GM12892 (cell line): ENCODE results near the gene ATXN1.

Experiments used
- POLR2A ChIP-seq: IDR thresholded peaks from 2 replicates; pipeline ENCODE4 v1.6.1; 2011; ENCODE audit warnings: low read depth, low read length, control low read depth
- POLR2AphosphoS5 ChIP-seq: IDR thresholded peaks from 2 replicates; pipeline ENCODE4 v1.6.1; 2011; ENCODE audit warnings: low read depth, low read length, control low read depth
- TAF1 ChIP-seq: IDR thresholded peaks from 2 replicates; pipeline ENCODE4 v1.6.1; 2011; ENCODE audit warnings: low read depth, mild to moderate bottlenecking, control low read depth, low read length, borderline replicate concordance

DNA sequence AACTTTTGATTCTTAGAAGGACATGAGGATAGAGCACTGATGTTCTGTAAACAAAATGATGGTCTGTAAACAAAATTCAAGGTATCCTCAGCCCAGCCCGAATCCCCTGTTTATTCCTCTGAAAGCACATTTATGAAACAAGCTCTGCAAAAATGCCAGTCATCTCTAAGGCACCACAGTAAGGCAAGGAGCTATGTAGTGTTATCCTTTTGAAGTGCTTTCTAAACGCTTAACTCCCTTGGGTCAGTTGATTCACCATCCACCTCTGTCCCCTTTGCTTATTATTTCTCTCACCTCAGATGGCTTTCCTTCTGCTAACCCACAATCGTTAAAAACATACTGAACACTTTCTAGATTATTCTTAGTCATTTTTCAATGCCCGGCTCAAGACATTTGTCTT lies 93.8 kb downstream of the ATXN1 start:
- TF ChIP-seq POLR2AphosphoS5 (no peak), TAF1 (no peak), POLR2A (no peak)
